Fibroblast of the aortic adventitia (primary cell): ENCODE measurements around the gene TOMM40L. TPM values are rescaled to one million over a fixed set of nuclear protein-coding genes. Genes with fewer than 3 reads are reported as not detected.
"Not testable (repeated sequence)": the region's sequence is repeated elsewhere in the genome, so short reads cannot be mapped to it uniquely, and the experiment has no call there.

Experiments
- DNase-seq: peaks from one replicate; pipeline ENCODE4 v3.0.0-alpha.2; 2010; ENCODE audit warnings: low read depth
- H3K4me3 ChIP-seq: 2 replicates; pipeline ENCODE4 v1.5.1; 2011; ENCODE audit warnings: low read depth, mild to moderate bottlenecking, control low read depth, low read length, moderate library complexity
- total RNA-seq: library from RNA; depleted of rRNA; stranded (reverse); fragments of >200 nt; gene quantifications from 2 replicates; pipeline ENCODE4 v1.2.3, GENCODE V29; 2012; ENCODE audit warnings: low replicate concordance
- TF ChIP-seq, protein P1 (sequence below): IDR thresholded peaks from 2 replicates; pipeline ENCODE4 v1.5.1; 2011; ENCODE audit warnings: mild to moderate bottlenecking, low read length, control low read depth, inconsistent platforms; ENCODE audit not compliant: insufficient read depth

Gene TOMM40L
- total RNA-seq, 1 donor: 9.1 TPM

DNA sequence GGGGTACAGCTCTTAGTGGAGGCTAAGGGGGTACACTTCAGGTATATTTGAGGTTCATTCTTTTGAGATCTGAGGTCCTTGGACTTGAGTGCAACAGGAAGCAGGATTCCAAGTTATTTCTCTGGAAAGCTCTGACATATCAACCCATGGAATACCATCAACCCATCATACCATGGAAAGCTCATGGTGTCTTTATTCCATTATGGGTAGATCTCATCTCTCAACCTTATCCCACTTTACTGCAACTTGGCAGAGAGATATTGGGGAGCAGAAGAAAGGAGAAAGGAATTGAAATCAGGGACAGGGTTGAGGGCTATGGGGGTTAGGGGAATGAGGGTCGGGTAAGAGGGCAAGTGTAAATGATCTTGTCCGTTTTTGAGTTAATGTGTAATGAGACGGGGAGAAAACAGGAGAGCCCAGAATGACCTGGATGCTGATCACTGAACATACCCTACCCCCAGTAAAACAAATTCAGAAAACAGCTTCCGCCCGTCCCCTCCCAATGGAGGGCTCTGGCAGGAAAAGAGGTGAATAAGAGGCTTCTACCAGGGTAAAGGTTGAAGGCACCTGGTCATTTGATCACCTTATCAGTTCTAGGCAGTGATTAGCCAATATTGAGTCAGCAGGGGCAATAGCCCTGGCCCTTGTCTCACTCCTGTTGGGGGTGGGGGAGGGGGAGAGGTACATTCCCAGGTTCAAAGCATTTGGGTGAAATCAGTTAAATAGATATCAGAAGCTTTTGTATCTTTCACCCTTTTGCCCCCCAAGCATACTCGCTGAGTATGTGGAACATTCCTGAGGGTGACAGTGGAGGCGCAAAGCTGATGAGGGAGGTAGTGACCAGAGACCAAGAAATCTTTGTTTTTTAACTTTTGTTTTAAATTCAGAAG is 1.8 kb upstream of the TOMM40L start:
- TF ChIP-seq, protein P1, sequence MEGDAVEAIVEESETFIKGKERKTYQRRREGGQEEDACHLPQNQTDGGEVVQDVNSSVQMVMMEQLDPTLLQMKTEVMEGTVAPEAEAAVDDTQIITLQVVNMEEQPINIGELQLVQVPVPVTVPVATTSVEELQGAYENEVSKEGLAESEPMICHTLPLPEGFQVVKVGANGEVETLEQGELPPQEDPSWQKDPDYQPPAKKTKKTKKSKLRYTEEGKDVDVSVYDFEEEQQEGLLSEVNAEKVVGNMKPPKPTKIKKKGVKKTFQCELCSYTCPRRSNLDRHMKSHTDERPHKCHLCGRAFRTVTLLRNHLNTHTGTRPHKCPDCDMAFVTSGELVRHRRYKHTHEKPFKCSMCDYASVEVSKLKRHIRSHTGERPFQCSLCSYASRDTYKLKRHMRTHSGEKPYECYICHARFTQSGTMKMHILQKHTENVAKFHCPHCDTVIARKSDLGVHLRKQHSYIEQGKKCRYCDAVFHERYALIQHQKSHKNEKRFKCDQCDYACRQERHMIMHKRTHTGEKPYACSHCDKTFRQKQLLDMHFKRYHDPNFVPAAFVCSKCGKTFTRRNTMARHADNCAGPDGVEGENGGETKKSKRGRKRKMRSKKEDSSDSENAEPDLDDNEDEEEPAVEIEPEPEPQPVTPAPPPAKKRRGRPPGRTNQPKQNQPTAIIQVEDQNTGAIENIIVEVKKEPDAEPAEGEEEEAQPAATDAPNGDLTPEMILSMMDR: no peak
- H3K4me3 ChIP-seq: no peak overlapping the region
- no peak for DNase-seq

DNA sequence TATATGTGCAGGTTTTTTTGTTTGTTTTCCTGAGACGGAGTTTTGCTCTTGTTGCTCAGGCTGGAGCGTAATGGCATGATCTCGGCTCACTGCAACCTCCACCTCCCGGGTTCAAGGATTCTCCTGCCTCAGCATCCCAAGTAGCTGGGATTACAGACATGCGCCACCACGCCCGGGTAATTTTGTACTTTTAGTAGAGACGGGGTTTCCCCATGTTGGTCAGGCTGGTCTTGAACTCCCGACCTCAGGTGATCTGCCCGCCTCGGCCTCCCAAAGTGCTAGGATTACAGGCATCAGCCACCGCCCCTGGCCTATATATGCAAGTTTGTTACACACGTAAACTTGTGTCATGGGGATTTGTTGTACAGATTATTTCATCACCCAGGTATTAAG is 1.2 kb upstream of the TOMM40L start:
- H3K4me3 ChIP-seq, DNase-seq: not testable (repeated sequence)

DNA sequence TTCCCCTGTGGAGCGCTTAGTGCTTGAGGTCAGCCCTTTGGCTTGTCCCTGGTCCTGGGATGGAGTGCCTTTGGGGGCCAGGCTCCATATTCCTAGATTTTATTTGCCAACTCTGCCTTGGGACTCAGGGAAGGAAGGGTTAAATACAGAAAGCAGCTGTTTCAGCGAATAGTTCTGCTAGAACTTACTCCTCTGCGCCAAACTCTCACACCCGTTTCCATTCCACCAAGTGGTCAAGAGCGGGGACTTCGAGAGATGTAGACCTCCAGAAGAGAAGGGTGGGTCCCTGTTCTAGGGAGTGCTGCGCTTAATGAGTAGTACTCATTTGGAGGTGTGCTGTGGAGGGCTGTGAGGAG is 704 bp upstream of the TOMM40L start:
- H3K4me3 ChIP-seq: no peak overlapping the region
- DNase-seq: no peak
- TF ChIP-seq, protein P1: no peak

DNA sequence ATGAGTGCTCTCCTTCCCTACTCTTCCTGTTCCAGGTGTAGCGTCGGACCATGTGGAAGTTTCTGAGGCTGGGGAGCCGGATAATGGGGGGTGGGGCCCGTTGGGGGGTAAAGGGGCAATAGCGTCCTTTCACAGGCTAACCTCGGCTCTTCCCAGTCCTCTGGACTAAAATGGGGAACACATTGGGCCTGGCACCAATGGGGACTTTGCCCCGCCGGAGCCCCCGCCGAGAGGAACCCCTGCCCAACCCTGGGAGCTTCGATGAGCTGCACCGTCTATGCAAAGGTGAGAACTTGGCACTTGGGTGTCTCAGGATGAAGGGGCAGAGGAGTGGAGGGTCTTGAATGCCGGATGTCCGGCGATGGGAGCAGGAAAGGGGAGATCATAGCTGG is 456 bp downstream of the TOMM40L start:
- TF ChIP-seq, protein P1: no peak
- no peak for DNase-seq
- H3K4me3 ChIP-seq: peak overlapping the region; percentile 98

DNA sequence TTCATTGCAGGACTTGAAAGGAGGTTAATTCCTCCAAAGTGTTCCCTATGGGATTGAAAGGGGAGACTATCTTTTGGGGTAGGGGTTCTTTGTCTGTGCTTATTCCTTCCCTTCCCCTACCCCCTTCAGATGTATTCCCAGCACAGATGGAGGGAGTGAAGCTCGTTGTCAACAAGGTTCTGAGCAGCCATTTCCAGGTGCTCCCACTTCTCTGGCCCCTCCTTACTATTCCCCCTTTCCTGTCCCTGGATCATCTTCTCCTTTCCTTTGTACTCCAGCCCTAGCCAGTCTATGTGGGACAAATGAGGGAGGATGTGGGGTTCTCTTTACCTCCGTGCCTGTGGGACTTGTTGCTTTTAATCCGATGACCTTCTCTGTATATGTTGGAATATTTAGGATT is 899 bp downstream of the TOMM40L start:
- TF ChIP-seq, protein P1: peak; percentile 1
- H3K4me3 ChIP-seq: peak overlapping the region; percentile 98
- DNase-seq: no peak

DNA sequence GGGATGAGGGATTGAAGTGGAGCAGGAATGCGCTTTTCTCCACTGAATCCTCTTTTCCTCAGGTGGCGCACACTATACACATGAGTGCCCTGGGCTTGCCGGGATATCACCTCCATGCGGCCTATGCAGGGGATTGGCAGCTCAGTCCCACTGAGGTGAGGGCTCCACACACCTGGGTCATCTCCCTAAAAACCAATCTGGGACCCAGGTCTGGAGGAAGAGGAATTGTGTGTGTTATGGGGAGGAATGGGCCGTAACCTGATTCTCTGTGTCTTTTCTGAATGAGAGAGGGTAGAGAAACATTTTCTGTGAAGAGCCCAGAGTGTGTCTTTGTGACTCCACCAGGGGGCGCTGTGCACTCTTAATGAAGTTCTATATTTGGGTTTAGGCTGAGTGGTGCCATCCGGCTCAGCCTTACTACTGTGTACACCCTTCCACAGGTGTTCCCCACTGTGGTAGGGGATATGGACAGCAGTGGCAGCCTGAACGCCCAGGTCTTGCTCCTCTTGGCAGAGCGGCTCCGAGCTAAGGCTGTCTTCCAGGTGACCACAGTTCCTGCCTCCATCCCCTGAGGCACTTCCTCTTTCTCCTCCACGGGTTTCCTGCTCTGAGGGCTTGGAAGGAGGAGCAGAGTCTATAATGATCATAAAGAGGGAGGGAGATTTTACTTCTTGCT is 1.5 kb downstream of the TOMM40L start:
- DNase-seq: peak; percentile 82
- TF ChIP-seq, protein P1: peak; percentile 72
- peak overlapping the region; percentile 98 for H3K4me3 ChIP-seq

DNA sequence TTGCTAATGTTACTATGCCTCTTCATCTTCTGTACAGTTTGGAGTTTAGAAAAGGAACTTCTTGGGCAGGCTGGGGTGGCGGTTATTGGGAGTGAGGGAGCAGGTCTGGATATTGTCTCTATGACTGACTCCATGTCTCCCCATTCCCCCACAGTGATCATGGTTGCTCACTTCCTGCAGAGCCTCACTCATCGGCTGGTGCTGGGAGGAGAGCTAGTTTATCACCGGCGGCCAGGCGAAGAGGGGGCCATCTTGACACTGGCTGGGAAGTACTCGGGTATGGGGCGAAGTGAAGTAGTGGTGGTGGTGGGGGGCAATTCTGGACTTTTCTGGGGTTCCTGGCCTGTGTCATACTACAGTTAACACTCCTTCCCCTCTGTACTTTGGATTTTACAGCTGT is 2.2 kb downstream of the TOMM40L start:
- TF ChIP-seq, protein P1: no peak
- no peak overlapping the region for H3K4me3 ChIP-seq
- DNase-seq: no peak
